CD4-positive, alpha-beta T cell (primary cell): Measurements from ENCODE around the gene LIMK2. TPM values are rescaled to one million over a fixed set of nuclear protein-coding genes. Genes with fewer than 3 reads are reported as not detected.

ENCODE experiments used
- ATAC-seq: fragments of 200-7000 bp; cut with Tn5 transposase; one replicate; pipeline ENCODE4 v1.10.0; 2022; ENCODE audit warnings: mild to moderate bottlenecking; ENCODE audit not compliant: poor library complexity
- CTCF ChIA-PET: fragments of 350-600 bp; sonication (Branson Sonifier 250); formaldehyde crosslinking; loops from one replicate; lab custom pipeline; 2021; ENCODE audit warnings: antibody characterized with exemption, inconsistent platforms; lab: Charles Lee
- POLR2A ChIA-PET: fragments of 350-600 bp; sonication (Branson Sonifier 250); formaldehyde crosslinking; loops from one replicate; lab custom pipeline; 2021; ENCODE audit warnings: antibody characterized with exemption, inconsistent platforms; lab: Charles Lee
- DNase-seq, 14 experiments: peaks; one replicate each; pipeline ENCODE4 v3.0.0-alpha.2; 2013 to 2020; ENCODE audit warnings: mixed read lengths in 2 of 14
- H3K27ac ChIP-seq, 2 donors: one replicate each; pipeline versions ENCODE4 v1.5.1 to v1.7.0; 2013; ENCODE audit warnings: low read length in 2 of 2, low read depth in 1 of 2, mild to moderate bottlenecking in 1 of 2
- H3K27me3 ChIP-seq, 2 experiments: 1 replicate in 1 of 2; 2 replicates in 1 of 2; pipeline versions ENCODE4 v1.6.1 to v1.7.0; 2013; ENCODE audit warnings: low read length in 2 of 2, control low read depth in 1 of 2, mild to moderate bottlenecking in 1 of 2, moderate library complexity in 1 of 2; ENCODE audit not compliant: insufficient read depth in 2 of 2, control insufficient read depth in 1 of 2
- H3K36me3 ChIP-seq: one replicate; pipeline ENCODE4 v1.6.1; 2013; ENCODE audit warnings: low read length, control low read depth; ENCODE audit not compliant: insufficient read depth
- H3K4me1 ChIP-seq: one replicate; pipeline ENCODE4 v1.6.1; 2013; ENCODE audit warnings: low read length, control low read depth; ENCODE audit not compliant: insufficient read depth
- H3K4me3 ChIP-seq: one replicate; pipeline ENCODE4 v1.5.1; 2013; ENCODE audit warnings: mild to moderate bottlenecking, low read length, moderate library complexity
- H3K9me3 ChIP-seq, 2 experiments: 1 replicate in 1 of 2; 2 replicates in 1 of 2; pipeline versions ENCODE4 v1.6.1 to v1.7.0; 2013; ENCODE audit warnings: low read length in 2 of 2, mild to moderate bottlenecking in 2 of 2, control low read depth in 1 of 2, moderate library complexity in 1 of 2; ENCODE audit not compliant: control insufficient read depth in 1 of 2, insufficient read depth in 1 of 2
- H3K27ac Mint-ChIP-seq: one replicate; pipeline ENCODE4 v1.8.0; 2020; ENCODE audit warnings: mixed read lengths
- H3K27me3 Mint-ChIP-seq: one replicate; pipeline ENCODE4 v1.8.0; 2021; ENCODE audit warnings: mixed read lengths
- H3K36me3 Mint-ChIP-seq: one replicate; pipeline ENCODE4 v1.8.0; 2021; ENCODE audit warnings: low read depth, mixed read lengths
- H3K4me1 Mint-ChIP-seq: one replicate; pipeline ENCODE4 v1.8.0; 2021; ENCODE audit warnings: low read depth, mixed read lengths
- H3K4me3 Mint-ChIP-seq: one replicate; pipeline ENCODE4 v1.8.0; 2020; ENCODE audit warnings: mild to moderate bottlenecking, mixed read lengths
- H3K9me3 Mint-ChIP-seq: one replicate; pipeline ENCODE4 v1.8.0; 2020; ENCODE audit warnings: mixed read lengths
- CTCF ChIP-seq: fragments of 200-600 bp; IDR thresholded peaks from one replicate; pipeline ENCODE4 v1.8.0; 2022; ENCODE audit warnings: antibody characterized with exemption, mild to moderate bottlenecking
- intact Hi-C, 2 experiments: fragments of 100-400 bp; cut with DNase I in 1 of 2; cut with micrococcal nuclease in 1 of 2; formaldehyde crosslinking; loops; one replicate each; pipeline versions ENCODE4 v1.15.1 to v1.9.0; 2023 to 2025; cut with DNase I, micrococcal nuclease
- total RNA-seq, 174 experiments: library from RNA in 2 of 174; stranded (reverse) in 2 of 174; gene quantifications; one replicate each; pipeline ENCODE4 v1.2.3 and lab custom pipeline; 2021 to 2026

LIMK2 gene
- total RNA-seq, 2 experiments from 2014 or later = 13.1 to 14.6 TPM

DNA sequence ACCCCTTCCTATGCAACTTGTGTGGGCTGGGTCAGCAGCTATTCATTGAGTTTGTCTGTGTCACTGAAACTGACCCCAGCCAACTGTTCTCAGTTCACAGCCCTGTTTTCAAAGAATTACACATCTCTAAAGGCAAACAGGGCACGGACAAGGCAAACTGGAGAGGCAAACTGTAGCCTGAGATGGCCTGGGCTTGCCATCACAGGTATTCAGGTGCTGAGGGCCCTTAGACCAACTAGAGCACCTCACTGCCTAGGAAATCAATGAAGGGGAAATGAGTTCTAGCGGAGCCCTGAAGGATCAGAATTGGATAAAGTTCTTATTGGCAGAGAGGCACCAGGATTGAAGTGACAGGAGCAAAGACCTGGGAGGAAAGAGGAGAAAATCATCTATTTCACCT, 56.2 kb downstream of the LIMK2 start:
- ATAC-seq (no peak), DNase-seq (no peak)
- ChIA-PET CTCF (interaction anchor here (1.7 kb wide), 1 partner anchor 9 kb away, joined by 3 read pairs; no protein-coding TSS in a partner anchor), POLR2A (interaction anchor here (1.1 to 20.9 kb wide), 2 partner anchors 18 to 26 kb away, joined by 3 to 1064 read pairs; partner anchors contain the start of gene PIK3IP1)
- H3K27ac Mint-ChIP-seq = peak overlapping the region; percentile 60
- no peaks in the 10 kb centered on the region for H3K9me3 ChIP-seq
- no peaks in the 10 kb centered on the region for H3K9me3 Mint-ChIP-seq
- TF ChIP-seq CTCF = no peak
- peaks cover 56% of the 10 kb centered on the region for H3K36me3 ChIP-seq
- H3K4me3 Mint-ChIP-seq = no peak overlapping the region
- peaks cover 71% of the 10 kb centered on the region for H3K36me3 Mint-ChIP-seq
- no peaks in the 10 kb centered on the region for H3K27me3 ChIP-seq
- H3K4me3 ChIP-seq = no peak overlapping the region
- peaks cover 37% of the 10 kb centered on the region for H3K4me1 Mint-ChIP-seq
- H3K27ac ChIP-seq = no peak overlapping the region
- intact Hi-C loops = no loop called here
- H3K4me1 ChIP-seq = peaks cover 32% of the 10 kb centered on the region
- no peaks in the 10 kb centered on the region for H3K27me3 Mint-ChIP-seq

GRCh38 chr22:31269892-31270579, 57.9 kb downstream of the LIMK2 start:
- no peaks in the 10 kb centered on the region for H3K9me3 ChIP-seq
- ChIA-PET POLR2A (interaction anchor here (1.1 to 20.9 kb wide), 4 partner anchors 12 to 111 kb away, joined by 3 to 1064 read pairs (median 86); partner anchors contain the start of gene PIK3IP1), CTCF (interaction anchor here (1.4 kb wide), 1 partner anchor 22 kb away, joined by 4 read pairs; the partner anchor contains the start of gene PIK3IP1)
- H3K4me3 Mint-ChIP-seq = no peak overlapping the region
- intact Hi-C loops = loop anchor here (5.0 to 10.0 kb wide), 4 partner anchors 42 to 185 kb away; partner anchors contain the start of genes LIMK2 (in 1 of the 2) and SMTN (in 1 of the 2)
- H3K36me3 ChIP-seq = peaks cover 58% of the 10 kb centered on the region
- H3K27me3 Mint-ChIP-seq = no peaks in the 10 kb centered on the region
- H3K27ac Mint-ChIP-seq = peak overlapping the region; percentile 88
- H3K4me1 ChIP-seq = peaks cover 42% of the 10 kb centered on the region
- DNase-seq (no peak), ATAC-seq (no peak)
- H3K36me3 Mint-ChIP-seq = peaks cover 75% of the 10 kb centered on the region
- H3K9me3 Mint-ChIP-seq = no peaks in the 10 kb centered on the region
- H3K27ac ChIP-seq = peak overlapping the region in 1 of 2 donors; percentile 15
- TF ChIP-seq CTCF = no peak
- no peak overlapping the region for H3K4me3 ChIP-seq
- H3K4me1 Mint-ChIP-seq = peaks cover 49% of the 10 kb centered on the region
- no peaks in the 10 kb centered on the region for H3K27me3 ChIP-seq

- H3K27me3 ChIP-seq = no peaks in the 10 kb centered on the region
- CTCF ChIA-PET = interaction anchor here (1.3 to 1.4 kb wide), 2 partner anchors 21 to 59 kb away, joined by 4 to 5 read pairs; partner anchors contain the start of genes LIMK2 and PIK3IP1
- POLR2A ChIA-PET = interaction anchor here (1.1 to 20.9 kb wide), 5 partner anchors 11 to 112 kb away, joined by 3 to 1064 read pairs (median 24); partner anchors contain the start of gene PIK3IP1
- Mint-ChIP-seq H3K36me3 (peaks cover 78% of the 10 kb centered on the region), H3K4me1 (peaks cover 59% of the 10 kb centered on the region), H3K27me3 (no peaks in the 10 kb centered on the region), H3K27ac (peak overlapping the region; percentile 88), H3K4me3 (no peak overlapping the region), H3K9me3 (no peaks in the 10 kb centered on the region)
- DNase-seq (no peak), ATAC-seq (no peak)
- H3K4me1 ChIP-seq = peaks cover 49% of the 10 kb centered on the region
- intact Hi-C loops = loop anchor here (5.0 to 10.0 kb wide), 4 partner anchors 41 to 186 kb away; partner anchors contain the start of genes LIMK2 (in 1 of the 2) and SMTN (in 1 of the 2)
- peaks cover 61% of the 10 kb centered on the region for H3K36me3 ChIP-seq
- no peaks in the 10 kb centered on the region for H3K9me3 ChIP-seq
- no peak overlapping the region for H3K4me3 ChIP-seq
- H3K27ac ChIP-seq = no peak overlapping the region
- TF ChIP-seq CTCF = no peak
These were observed 58.9 kb downstream of the LIMK2 start for GRCh38 chr22:31271026-31271425.
